Astrocyte of the cerebellum (primary cell): Measurements from ENCODE around the gene HOXA10.
A peak's percentile ranks its signal among the peaks of the same experiment; 100 is the strongest.

Source experiments
- DNase-seq: peaks from one replicate; pipeline ENCODE4 v3.0.0-alpha.2; 2011; ENCODE audit warnings: low read depth
- H3K4me3 ChIP-seq: 2 replicates; pipeline ENCODE4 v1.5.1; 2011; ENCODE audit warnings: mild to moderate bottlenecking, low read depth, low read length, moderate library complexity
- in situ Hi-C: cut with HindIII; loops from 2 replicates; pipeline ENCODE4 v1.10.0; 2017; ENCODE audit warnings: low sequenced_read_pairs
- TF ChIP-seq, protein P1 (sequence below): IDR thresholded peaks from 2 replicates; pipeline ENCODE4 v1.5.1; 2012; ENCODE audit warnings: low read length, low read depth, moderate library complexity, mild to moderate bottlenecking; ENCODE audit errors: missing control alignments

HOXA10 gene

GRCh38 chr7:27179503-27180430, 5.6 kb upstream of the HOXA10 start:
- in situ Hi-C loops: no loop called here
- TF ChIP-seq, protein P1, sequence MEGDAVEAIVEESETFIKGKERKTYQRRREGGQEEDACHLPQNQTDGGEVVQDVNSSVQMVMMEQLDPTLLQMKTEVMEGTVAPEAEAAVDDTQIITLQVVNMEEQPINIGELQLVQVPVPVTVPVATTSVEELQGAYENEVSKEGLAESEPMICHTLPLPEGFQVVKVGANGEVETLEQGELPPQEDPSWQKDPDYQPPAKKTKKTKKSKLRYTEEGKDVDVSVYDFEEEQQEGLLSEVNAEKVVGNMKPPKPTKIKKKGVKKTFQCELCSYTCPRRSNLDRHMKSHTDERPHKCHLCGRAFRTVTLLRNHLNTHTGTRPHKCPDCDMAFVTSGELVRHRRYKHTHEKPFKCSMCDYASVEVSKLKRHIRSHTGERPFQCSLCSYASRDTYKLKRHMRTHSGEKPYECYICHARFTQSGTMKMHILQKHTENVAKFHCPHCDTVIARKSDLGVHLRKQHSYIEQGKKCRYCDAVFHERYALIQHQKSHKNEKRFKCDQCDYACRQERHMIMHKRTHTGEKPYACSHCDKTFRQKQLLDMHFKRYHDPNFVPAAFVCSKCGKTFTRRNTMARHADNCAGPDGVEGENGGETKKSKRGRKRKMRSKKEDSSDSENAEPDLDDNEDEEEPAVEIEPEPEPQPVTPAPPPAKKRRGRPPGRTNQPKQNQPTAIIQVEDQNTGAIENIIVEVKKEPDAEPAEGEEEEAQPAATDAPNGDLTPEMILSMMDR: peak; percentile 69
- DNase-seq: no peak
- no peak overlapping the region for H3K4me3 ChIP-seq

DNA sequence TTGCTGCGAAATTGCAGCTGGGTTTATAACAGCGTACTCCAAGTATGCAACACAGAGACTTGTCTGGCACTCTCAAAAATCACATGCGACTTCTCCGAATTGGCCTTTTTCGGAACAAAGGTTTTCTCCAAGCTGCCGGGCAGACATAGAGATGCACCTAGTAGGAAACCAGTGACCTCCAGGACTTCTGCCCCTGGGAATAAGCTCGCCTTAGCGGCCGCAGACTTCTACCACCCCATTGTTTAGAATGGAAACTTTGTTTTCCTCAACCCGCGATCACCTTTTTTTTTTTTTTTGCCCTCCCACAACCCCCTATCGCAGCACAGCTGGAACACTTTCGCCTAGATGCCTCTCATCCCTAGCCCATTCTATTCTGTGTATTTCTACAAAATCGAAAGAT, 4.9 kb upstream of the HOXA10 start:
- DNase-seq: no peak
- in situ Hi-C loops: no loop called here
- TF ChIP-seq, protein P1: no peak
- H3K4me3 ChIP-seq: no peak overlapping the region

GRCh38 chr7:27178366-27178765, 4.2 kb upstream of the HOXA10 start:
- no peak overlapping the region for H3K4me3 ChIP-seq
- in situ Hi-C loops: no loop called here
- TF ChIP-seq, protein P1: no peak
- no peak for DNase-seq

DNA sequence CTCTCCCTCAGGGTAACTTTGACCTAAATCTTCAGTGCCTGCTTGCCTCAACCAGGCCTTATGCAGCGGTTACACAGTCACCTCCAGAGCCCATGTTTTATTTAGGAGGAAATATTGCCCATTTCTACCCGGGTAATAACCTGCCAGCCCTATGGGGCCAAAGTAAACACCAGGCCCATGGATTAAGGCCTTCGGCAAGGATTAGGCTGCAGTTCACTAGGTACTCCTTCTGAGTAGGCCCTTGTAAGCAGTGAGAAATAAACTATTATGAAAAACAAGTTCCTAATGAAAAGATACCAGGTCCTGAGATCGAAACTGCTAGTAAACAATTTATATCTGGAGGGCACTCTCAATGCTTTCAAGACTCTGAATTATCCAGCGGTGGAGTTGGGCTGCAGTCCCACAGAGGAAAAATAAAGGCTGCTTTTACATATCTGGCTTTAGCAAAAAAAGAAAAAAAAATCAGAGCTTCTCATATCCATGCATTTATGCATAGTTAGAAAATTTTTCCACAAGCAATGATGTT, 3.7 kb upstream of the HOXA10 start:
- in situ Hi-C loops: no loop called here
- TF ChIP-seq, protein P1: no peak
- H3K4me3 ChIP-seq: no peak overlapping the region
- no peak for DNase-seq

DNA sequence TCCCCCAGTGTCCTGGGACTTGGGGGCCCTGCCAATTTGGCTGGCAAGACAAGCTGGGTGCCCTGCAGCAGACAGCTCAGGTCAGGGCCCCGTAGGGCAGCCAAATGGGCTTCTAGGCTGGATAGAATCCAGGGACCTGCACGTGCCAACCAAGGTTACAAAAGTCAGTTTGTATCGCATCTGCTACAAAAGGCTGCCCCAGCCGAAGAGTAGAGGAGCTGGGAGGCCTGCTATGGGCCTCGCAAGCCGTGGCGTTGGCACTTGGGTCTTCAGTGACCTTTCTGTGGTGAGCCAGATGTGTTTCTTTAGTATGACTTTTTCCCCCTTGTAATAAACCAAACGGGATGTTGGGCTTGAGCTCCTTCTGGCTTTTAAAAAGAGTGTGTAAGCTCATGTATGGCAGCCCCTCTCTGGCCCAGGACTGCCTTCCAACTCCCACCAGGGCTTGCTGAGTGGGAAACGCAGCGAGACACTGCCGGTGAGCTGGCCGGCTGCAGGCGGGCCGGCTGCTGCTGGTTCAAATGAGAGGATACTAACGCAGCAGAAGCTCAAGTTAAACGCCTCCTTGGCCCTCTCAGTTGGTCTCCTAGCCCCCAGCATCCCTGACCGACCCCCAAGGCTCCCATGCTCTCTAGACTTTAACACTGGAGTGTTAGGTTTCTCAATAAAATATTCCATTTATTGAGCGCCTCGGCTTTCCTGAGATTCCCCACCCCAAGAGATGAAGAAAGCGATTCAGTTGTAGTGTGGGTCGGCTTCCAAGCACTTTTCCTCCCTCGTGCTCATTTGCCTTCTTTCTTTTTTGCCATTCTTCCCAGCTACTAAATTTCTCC, 3.1 kb upstream of the HOXA10 start:
- in situ Hi-C loops: no loop called here
- DNase-seq: no peak
- H3K4me3 ChIP-seq: no peak overlapping the region
- TF ChIP-seq, protein P1: no peak

GRCh38 chr7:27176524-27176845, 2.4 kb upstream of the HOXA10 start:
- H3K4me3 ChIP-seq: no peak overlapping the region
- TF ChIP-seq, protein P1: no peak
- in situ Hi-C loops: no loop called here
- no peak for DNase-seq
